ENCODE data around the gene S100A9.
"Not testable (repeated sequence)": the region's sequence is repeated elsewhere in the genome, so short reads cannot be mapped to it uniquely, and the experiment has no call there.

Gene S100A9

GRCh38 chr1:153390938-153391710 is 33.5 kb downstream of the S100A9 start, which contains the start of gene S100A8:
TSS of gene S100A8 (minus strand) at chr1:153391073. CDS start at chr1:153390535, 538 bp downstream.
- no peak for DNase-seq

GRCh38 chr1:153392258-153392657 is 34.6 kb downstream of the S100A9 start:
- DNase-seq = no peak

GRCh38 chr1:153392822-153393221 is 35.2 kb downstream of the S100A9 start:
- no peak for DNase-seq

GRCh38 chr1:153393926-153394325 is 36.3 kb downstream of the S100A9 start:
- no peak for DNase-seq

- DNase-seq = no peak
Measured at GRCh38 chr1:153394391-153394790, 36.7 kb downstream of the S100A9 start.

- DNase-seq = no peak
Measured at GRCh38 chr1:153395136-153395685, 37.6 kb downstream of the S100A9 start.

- DNase-seq = no peak
Measured at GRCh38 chr1:153395776-153396175, 38.1 kb downstream of the S100A9 start.

GRCh38 chr1:153396461-153396860 is 38.8 kb downstream of the S100A9 start:
- no peak for DNase-seq

GRCh38 chr1:153397051-153397923 is 39.6 kb downstream of the S100A9 start:
- no peak for DNase-seq

- no peak for DNase-seq
Measured at GRCh38 chr1:153397924-153398651, 40.4 kb downstream of the S100A9 start.

GRCh38 chr1:153399401-153400055 is 41.9 kb downstream of the S100A9 start:
- DNase-seq = no peak

- peak; percentile 64 for DNase-seq
Measured at GRCh38 chr1:153400244-153400643, 42.6 kb downstream of the S100A9 start.

- no peak for DNase-seq
Measured at GRCh38 chr1:153401461-153401860, 43.8 kb downstream of the S100A9 start.

- no peak for DNase-seq
Measured at GRCh38 chr1:153402226-153402625, 44.6 kb downstream of the S100A9 start.

GRCh38 chr1:153403421-153404085 is 45.9 kb downstream of the S100A9 start:
- no peak for DNase-seq

- no peak for DNase-seq
Measured at GRCh38 chr1:153404086-153404635, 46.5 kb downstream of the S100A9 start.

GRCh38 chr1:153404768-153405167 is 47.1 kb downstream of the S100A9 start:
- peak; percentile 14 for DNase-seq

- not testable (repeated sequence) for DNase-seq
Measured at GRCh38 chr1:153405825-153406599, 48.4 kb downstream of the S100A9 start.

GRCh38 chr1:153407274-153407673 is 49.6 kb downstream of the S100A9 start:
- not testable (repeated sequence) for DNase-seq

All from NCI-H146 (cell line).